Measurements from ENCODE around the gene MGAT3. TPM values are rescaled to one million over a fixed set of nuclear protein-coding genes. Genes with fewer than 3 reads are reported as not detected.

Gene MGAT3
- total RNA-seq, 1 donor, result not detected

DNA sequence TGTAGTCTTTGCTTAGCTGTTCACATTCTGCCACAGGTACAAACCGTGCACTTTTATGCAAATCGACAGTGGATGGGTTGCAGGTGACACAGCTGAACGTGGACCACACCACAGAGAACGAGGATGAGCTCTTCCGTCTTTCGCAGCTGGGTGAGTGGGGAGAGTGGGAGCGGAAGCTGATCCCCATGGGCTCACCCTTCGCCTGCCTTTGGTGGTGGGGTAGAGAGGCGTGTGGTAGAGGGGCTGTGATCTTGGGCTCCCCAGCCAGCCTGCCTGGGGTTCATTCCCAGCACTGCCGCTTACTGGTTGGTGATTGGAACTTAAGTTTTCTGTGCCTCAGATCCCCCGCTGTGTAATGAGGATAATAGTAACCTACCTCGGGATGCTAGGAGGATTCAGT, 38.1 kb upstream of the MGAT3 start:
- H3K4me3 ChIP-seq (ENCODE audit: insufficient read depth, low read length), result no peak overlapping the region
- no peak for DNase-seq (ENCODE audit: insufficient read length, low spot score, missing footprints)
- no peak overlapping the region for H3K4me2 ChIP-seq (ENCODE audit: insufficient read depth, low read length)
- H3K27me3 ChIP-seq (ENCODE audit: insufficient read depth, low read length), result no peaks in the 10 kb centered on the region
- TF ChIP-seq, protein P1, sequence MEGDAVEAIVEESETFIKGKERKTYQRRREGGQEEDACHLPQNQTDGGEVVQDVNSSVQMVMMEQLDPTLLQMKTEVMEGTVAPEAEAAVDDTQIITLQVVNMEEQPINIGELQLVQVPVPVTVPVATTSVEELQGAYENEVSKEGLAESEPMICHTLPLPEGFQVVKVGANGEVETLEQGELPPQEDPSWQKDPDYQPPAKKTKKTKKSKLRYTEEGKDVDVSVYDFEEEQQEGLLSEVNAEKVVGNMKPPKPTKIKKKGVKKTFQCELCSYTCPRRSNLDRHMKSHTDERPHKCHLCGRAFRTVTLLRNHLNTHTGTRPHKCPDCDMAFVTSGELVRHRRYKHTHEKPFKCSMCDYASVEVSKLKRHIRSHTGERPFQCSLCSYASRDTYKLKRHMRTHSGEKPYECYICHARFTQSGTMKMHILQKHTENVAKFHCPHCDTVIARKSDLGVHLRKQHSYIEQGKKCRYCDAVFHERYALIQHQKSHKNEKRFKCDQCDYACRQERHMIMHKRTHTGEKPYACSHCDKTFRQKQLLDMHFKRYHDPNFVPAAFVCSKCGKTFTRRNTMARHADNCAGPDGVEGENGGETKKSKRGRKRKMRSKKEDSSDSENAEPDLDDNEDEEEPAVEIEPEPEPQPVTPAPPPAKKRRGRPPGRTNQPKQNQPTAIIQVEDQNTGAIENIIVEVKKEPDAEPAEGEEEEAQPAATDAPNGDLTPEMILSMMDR (IDR thresholded peaks at IDR 0.05; ENCODE audit: extremely low read depth, low read depth, low read length), result no peak
- no peak overlapping the region for H3K27ac ChIP-seq (ENCODE audit: low read depth, low read length)
- peaks cover 6% of the 10 kb centered on the region for H3K79me2 ChIP-seq (ENCODE audit: insufficient read depth, low read length)
- H3K4me1 ChIP-seq (ENCODE audit: insufficient read depth, low read length), result no peaks in the 10 kb centered on the region
- no peak overlapping the region for H2AFZ ChIP-seq (ENCODE audit: low read length)
- no peaks in the 10 kb centered on the region for H3K9me3 ChIP-seq (ENCODE audit: low read depth, low read length)
- peaks cover 22% of the 10 kb centered on the region for H4K20me1 ChIP-seq (ENCODE audit: insufficient read depth, low read length)
- peaks cover 65% of the 10 kb centered on the region for H3K36me3 ChIP-seq (ENCODE audit: insufficient read depth, low read length)

DNA sequence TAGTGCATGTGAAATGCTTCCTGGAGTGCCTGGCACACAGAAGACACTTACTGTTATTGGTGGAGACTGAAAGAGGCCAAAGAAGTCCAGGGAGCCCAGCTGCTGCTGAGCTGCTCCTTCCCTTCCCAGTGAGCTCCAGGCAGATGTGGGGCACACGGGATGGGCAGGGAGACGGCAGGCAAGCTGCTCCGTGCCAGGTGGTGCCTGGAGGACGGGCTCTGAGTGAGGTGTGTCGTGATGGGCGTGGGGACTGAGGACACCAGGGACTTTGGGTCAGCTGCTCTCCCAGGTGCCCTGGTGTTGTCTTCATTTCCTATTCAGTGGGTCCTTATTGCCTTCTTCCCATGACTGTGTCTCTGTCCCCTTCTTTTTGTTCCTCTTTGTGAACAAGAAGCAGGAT, 37.7 kb upstream of the MGAT3 start:
- H3K36me3 ChIP-seq (ENCODE audit: insufficient read depth, low read length), result peaks cover 67% of the 10 kb centered on the region
- no peak overlapping the region for H3K4me3 ChIP-seq (ENCODE audit: insufficient read depth, low read length)
- H3K79me2 ChIP-seq (ENCODE audit: insufficient read depth, low read length), result peaks cover 2% of the 10 kb centered on the region
- no peak overlapping the region for H3K4me2 ChIP-seq (ENCODE audit: insufficient read depth, low read length)
- DNase-seq (ENCODE audit: insufficient read length, low spot score, missing footprints), result no peak
- no peak overlapping the region for H3K27ac ChIP-seq (ENCODE audit: low read depth, low read length)
- TF ChIP-seq, protein P1 (IDR thresholded peaks at IDR 0.05; ENCODE audit: extremely low read depth, low read depth, low read length), result no peak
- no peak overlapping the region for H2AFZ ChIP-seq (ENCODE audit: low read length)
- H3K27me3 ChIP-seq (ENCODE audit: insufficient read depth, low read length), result no peaks in the 10 kb centered on the region
- no peaks in the 10 kb centered on the region for H3K9me3 ChIP-seq (ENCODE audit: low read depth, low read length)
- H4K20me1 ChIP-seq (ENCODE audit: insufficient read depth, low read length), result peaks cover 18% of the 10 kb centered on the region
- H3K4me1 ChIP-seq (ENCODE audit: insufficient read depth, low read length), result no peaks in the 10 kb centered on the region

DNA sequence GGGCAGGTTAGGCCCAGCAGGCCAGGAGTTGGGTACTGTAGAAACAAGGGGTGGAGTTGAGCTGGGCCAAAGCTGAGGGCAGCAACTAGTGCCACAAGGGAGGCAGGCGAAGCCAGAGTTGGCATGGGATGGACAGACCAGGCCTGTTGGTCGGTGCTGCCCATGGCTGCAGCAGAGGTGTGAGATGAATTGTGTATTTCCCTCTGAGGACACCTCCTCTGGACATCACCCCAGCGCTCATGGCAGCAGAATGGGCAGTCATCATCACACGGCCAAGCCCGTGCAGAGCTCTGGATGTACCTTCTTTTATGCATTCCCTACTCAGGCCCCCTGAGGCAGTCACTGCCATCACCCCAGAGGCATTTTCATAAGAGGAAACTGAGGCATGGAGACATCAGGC, 36.9 kb upstream of the MGAT3 start:
- H3K27me3 ChIP-seq (ENCODE audit: insufficient read depth, low read length), result no peaks in the 10 kb centered on the region
- no peaks in the 10 kb centered on the region for H3K79me2 ChIP-seq (ENCODE audit: insufficient read depth, low read length)
- no peak overlapping the region for H3K27ac ChIP-seq (ENCODE audit: low read depth, low read length)
- H3K4me3 ChIP-seq (ENCODE audit: insufficient read depth, low read length), result no peak overlapping the region
- no peak overlapping the region for H2AFZ ChIP-seq (ENCODE audit: low read length)
- no peaks in the 10 kb centered on the region for H3K9me3 ChIP-seq (ENCODE audit: low read depth, low read length)
- TF ChIP-seq, protein P1 (IDR thresholded peaks at IDR 0.05; ENCODE audit: extremely low read depth, low read depth, low read length), result no peak
- H3K4me2 ChIP-seq (ENCODE audit: insufficient read depth, low read length), result no peak overlapping the region
- peaks cover 10% of the 10 kb centered on the region for H4K20me1 ChIP-seq (ENCODE audit: insufficient read depth, low read length)
- DNase-seq (ENCODE audit: insufficient read length, low spot score, missing footprints), result no peak
- no peaks in the 10 kb centered on the region for H3K4me1 ChIP-seq (ENCODE audit: insufficient read depth, low read length)
- H3K36me3 ChIP-seq (ENCODE audit: insufficient read depth, low read length), result peaks cover 72% of the 10 kb centered on the region

DNA sequence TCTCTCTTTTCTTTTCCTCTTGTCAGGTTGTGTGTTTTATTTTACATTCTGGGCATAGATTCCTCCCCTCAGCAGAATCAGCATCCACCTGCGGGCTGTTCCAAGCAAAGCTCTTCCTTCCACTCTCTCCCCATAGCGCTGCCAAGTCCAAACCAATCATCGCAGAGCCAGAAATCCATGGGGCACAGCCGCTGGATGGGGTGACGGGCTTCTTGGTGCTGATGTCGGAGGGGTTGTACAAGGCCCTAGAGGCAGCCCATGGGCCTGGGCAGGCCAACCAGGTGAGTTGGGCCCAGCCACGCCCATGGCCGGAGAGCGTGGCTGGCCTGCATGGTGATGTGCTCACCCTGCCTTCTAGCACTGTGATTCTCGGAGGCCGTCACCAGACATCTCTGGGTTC, 35.1 kb upstream of the MGAT3 start:
- TF ChIP-seq, protein P1 (IDR thresholded peaks at IDR 0.05; ENCODE audit: extremely low read depth, low read depth, low read length), result no peak
- no peaks in the 10 kb centered on the region for H3K4me1 ChIP-seq (ENCODE audit: insufficient read depth, low read length)
- no peak overlapping the region for H3K27ac ChIP-seq (ENCODE audit: low read depth, low read length)
- H3K9me3 ChIP-seq (ENCODE audit: low read depth, low read length), result no peaks in the 10 kb centered on the region
- no peak overlapping the region for H3K4me2 ChIP-seq (ENCODE audit: insufficient read depth, low read length)
- no peaks in the 10 kb centered on the region for H3K79me2 ChIP-seq (ENCODE audit: insufficient read depth, low read length)
- H2AFZ ChIP-seq (ENCODE audit: low read length), result no peak overlapping the region
- peak; percentile 49 for DNase-seq (ENCODE audit: insufficient read length, low spot score, missing footprints)
- H3K36me3 ChIP-seq (ENCODE audit: insufficient read depth, low read length), result peaks cover 68% of the 10 kb centered on the region
- H4K20me1 ChIP-seq (ENCODE audit: insufficient read depth, low read length), result no peaks in the 10 kb centered on the region
- H3K4me3 ChIP-seq (ENCODE audit: insufficient read depth, low read length), result no peak overlapping the region
- no peaks in the 10 kb centered on the region for H3K27me3 ChIP-seq (ENCODE audit: insufficient read depth, low read length)

Data from osteoblast (primary cell).